HG02938 (cell line): Measurements from ENCODE around the gene C16orf92.
A peak's percentile ranks its signal among the peaks of the same experiment; 100 is the strongest.
"Not testable (repeated sequence)": the region's sequence is repeated elsewhere in the genome, so short reads cannot be mapped to it uniquely, and the experiment has no call there.

Experiments
- ATAC-seq: cut with Tn5 transposase; IDR thresholded peaks from one replicate; pipeline ENCODE4 v1.9.1; 2021; ENCODE audit warnings: mild to moderate bottlenecking, moderate library complexity; ENCODE audit not compliant: unreplicated experiment

Gene C16orf92

DNA sequence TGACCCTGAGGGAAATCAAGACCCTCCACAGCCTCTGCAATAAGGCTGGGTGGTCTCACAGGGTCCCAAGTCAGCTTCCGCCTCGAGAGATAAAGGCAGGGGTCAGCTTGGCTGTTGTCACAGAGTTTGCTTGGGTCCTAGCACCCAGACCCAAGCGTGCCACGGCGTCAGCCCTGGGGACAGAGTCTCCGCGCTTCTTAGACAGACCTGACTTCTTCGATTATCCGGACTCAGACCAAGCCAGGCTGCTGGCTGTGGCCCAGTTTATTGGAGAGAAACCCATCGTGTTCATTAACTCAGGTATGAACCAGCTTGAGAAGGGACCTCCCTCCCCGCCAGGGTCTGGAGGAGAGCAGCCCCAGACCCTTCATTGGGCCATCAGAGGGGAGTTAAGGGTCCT is 588 bp downstream of the C16orf92 start:
- ATAC-seq, result no peak

DNA sequence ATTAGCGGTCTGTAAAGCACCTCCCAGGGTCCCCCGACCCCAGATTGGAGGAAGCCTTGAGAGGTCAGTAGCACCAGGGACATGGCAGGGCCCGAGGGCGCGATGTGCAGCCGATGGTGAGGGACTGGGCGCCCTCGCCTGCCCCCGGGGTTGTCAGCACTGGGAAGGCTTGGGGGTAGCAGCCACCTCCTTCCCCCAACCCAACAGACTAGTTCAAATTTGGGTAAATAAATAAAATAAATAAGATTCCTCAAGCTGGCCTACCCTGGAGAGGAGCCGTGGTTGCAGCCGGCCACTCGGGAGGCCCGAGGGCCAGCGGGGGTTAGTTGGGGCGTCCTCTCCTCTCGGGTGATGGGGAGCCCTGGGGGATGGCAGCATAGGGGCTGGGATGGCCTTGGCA is 1.5 kb downstream of the C16orf92 start:
- ATAC-seq, result no peak

DNA sequence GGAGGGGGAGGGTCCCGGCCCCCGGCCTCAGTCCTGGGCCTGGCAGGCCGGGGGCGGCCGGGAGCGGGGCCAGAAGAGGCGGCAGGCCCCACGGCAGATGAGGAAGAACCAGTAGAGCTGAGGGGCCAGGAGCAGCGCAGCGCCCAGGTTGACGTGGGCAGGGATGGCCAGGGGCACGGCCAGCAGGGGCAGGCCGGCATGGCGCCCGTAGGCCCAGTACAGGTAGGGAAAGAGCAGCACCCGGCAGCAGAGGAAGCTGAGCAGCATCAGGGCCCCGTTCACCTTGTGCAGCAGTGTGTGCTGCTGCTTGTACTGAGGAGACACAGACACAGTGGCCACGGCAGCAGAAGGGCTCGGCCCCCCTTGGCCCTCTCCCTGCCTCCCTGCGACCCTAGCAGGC is 2.2 kb downstream of the C16orf92 start:
- ATAC-seq, result no peak

DNA sequence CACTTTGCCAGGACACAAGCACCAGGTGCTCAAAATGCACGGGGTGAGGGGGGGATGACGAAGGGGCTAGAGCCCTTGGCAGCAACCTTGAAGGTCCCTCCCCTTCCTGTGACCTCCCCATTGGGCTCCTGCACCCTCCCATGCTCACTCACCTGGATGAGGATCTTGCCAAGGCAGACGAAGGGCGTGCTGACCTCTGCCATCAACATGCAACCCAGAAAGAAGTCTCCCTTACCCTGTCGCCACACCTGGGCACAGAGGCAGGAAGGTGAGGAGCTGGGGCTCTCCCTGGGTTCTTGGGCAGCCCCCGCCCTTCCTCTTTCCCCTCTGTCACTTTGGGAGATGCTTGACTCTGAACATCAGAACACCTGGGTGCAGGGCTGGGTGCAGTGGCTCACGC is 2.6 kb downstream of the C16orf92 start:
- ATAC-seq, result no peak

DNA sequence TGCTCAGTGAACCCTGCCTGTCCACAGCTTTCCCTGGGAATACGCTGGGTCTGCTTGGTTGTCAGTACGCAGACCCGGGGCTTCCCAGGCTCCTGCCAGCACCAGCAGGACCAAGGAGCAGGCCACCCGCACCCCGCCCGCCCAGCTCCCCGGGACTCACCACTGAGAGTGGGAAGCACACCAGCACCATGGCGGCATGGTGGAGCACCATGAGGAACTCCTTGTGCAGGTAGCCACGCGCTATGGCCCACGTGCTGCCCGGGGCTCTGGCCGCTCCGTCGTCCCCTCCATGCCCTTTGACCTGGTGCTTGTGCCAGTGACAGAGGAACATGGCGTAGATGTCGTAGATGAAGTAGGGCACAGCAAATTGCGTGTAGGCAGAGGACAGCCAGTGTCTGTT is 3.5 kb downstream of the C16orf92 start:
- ATAC-seq, result no peak

DNA sequence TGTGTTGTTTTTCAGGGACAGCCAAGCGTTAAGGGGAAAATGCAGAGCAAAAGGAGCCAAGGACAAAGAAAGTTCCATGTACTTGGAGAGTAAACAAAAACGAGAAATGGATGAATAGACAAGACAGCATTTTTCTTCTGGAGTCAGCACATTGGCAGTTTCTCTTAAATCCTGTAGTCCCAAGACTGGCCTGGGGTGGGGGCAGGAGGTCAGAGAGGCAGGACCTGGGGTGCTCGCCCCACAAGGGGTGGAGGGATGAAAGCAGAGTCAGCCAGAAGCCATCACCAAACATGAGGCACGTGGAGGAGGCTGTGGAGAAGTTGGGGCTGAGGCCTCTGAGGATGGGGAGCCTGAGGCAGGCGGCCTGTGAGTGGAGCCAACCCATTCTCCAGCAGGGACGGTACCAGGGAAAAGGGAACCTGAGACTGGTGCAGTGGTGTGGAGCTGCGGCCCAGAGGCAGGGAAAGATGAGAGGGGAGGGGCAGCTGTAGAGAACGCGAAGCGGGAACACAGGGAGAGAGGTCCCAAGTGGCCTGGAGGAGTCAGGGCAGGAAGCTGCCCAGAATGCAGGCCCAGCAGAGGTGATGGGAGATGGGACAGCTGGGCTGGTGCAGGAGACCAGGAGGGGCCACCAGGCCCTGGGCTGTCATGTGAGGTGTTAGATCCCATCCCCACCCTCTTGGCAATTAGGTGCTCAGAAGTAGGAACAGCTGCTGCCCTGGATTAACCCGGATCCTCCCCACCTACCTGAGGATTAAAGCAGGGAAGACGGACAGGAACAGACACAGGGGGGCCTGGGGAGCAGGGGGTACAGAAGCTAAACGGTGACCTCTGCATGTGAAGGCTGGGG is 4.8 kb downstream of the C16orf92 start:
- ATAC-seq, result no peak

DNA sequence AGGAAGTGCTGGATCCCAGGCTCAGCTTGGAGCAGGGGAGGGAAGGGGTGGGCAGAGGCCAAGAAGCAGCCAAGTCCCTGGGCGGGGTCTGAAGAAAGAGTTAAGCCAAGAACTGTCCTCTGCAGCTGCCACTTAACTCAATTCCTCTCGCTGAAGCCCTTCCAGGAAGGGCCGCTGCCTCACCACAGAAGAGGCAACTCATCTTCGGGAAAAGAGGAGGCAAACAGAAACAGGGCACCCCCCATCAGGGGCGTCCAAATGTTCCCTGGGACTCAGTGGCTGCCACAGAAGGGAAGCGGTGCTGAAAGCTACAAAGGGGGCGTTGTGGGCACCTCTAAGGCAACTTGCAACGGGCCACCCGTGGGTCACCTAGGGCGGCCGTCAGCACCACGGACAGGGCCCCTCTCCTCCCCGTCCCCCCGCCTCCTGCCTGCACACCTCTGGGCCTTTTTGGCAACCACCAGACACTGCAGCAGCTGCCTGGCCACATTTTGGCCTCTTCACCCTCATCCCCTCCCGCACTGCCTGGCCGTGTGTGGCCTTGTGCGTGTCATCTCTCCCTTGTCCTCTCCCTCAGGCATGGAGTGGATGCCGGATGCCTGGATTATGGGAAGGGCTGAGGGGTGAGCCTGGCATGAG is 5.6 kb downstream of the C16orf92 start:
- no peak for ATAC-seq

DNA sequence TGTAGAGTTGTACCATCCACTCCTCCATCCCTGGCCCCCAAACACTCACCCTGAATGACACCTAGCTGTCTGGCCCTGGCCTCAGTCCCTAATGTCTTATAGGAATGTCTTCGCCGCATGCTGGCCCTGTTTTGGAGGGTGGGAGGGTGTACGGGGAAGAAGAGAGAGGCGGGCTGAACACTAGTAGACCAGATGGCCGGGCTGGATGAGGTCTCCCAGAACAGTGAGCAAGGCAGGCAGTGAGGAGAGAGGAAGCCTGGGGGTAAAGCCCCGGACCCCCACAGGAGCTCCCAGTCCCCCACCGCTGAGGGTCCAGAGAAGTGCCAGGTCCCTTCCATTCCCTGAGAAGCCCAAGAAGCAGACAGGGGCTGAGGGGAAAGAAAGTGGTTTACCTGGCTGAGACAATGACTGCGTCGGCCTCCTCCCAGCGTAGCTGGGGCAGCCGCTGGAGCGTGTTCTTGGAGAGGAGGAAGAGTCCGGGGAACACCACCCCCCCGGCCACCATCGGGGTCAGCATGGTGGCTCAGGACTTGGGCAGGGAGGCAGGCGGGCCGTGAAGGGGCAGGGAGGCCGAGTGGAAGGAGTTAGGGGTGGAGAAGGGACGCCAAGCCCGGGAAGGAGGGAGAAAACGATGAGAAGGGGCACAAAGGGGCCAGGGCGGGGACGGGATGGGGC is 7.2 kb downstream of the C16orf92 start:
- no peak for ATAC-seq

DNA sequence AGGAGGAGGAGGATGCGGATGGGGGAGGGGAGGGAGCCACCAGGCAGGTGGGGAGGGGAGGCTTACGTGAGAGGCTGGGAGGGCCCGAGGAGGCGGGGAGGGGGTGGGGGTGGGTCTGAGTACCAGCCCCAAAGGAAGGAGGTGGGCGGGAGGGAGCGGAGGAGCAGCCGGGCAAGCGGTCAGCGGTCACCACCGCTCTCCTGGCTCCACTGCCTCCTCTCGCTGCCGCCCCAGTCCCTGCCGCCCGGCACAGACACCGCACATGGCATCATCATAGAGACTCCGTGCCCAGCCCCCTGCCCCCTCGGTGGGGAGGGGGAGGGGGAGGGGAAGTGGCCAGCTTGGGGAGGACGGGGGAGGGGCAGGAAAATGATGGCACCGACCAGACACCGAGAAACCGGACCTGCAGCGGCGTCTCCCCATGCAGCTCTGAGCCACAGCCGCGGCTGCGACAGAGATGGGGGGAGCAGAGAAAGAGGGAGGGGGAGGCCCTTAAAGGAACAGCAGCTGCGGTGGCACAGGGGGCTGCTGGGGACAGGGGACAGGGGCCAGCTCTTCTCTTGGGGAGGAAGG is 7.9 kb downstream of the C16orf92 start, which contains the start of gene TLCD3B:
TLCD3B (minus strand) TSS at position 431 of the 573 bp plus-strand sequence. CDS start 744 bp downstream, outside the sequence.
- ATAC-seq, result no peak

DNA sequence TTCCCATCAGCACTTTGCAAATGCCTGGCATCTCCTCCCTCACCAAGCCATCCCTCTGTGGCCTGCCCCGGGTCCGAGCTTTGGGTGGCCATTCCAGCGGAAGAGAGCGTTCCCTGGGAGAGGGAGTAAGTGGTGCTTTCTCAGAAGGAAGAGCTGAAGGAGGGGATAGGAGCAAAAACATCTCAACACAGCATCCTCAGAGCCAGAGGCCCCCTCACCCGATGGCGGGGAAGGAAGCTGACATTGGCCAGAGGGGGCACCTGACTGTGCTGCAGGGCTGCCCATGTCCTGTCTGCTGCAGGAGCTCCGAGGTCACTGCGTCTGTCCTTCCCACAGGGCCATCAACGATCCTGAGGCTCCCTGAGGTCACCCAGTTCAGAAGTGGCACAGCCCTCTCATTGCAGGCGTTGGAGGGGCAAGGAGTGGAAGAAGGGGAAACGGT is 8.5 kb downstream of the C16orf92 start:
- ATAC-seq, result no peak

DNA sequence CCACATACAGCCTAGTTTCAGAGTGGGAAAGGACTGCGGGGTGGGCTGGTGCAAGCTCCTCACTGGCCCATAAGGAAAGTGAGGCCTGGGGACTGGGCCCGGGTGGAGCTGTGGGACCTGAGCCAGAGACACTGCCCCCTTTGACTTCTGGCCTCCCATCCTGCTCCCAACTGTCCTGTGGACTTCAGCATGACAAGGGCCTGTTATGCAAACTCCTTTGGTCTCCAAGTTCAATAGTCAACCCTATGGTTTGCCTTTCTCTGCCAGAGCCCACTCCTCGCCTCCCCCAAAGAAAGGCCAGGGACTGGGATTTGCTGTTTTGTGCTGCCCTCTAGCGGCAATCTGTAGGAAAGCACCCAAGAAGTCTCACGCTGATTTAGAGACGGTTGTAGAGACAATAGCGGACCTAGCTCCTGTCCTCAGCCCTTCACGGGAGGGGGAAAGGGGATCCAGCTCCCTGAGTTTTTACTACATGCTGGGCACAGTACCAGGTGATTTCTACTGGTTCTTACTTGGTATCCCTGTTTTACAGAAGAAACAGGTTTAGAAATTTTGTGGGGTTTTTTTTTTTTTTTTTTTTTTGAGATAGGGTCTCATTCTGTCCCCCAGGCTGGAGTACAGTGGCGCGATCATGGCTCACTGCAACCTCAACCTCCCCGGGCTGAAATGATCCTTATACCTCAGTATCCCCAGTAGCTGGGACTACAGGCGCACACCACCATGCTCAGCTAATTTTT is 9.3 kb downstream of the C16orf92 start:
- no peak for ATAC-seq

DNA sequence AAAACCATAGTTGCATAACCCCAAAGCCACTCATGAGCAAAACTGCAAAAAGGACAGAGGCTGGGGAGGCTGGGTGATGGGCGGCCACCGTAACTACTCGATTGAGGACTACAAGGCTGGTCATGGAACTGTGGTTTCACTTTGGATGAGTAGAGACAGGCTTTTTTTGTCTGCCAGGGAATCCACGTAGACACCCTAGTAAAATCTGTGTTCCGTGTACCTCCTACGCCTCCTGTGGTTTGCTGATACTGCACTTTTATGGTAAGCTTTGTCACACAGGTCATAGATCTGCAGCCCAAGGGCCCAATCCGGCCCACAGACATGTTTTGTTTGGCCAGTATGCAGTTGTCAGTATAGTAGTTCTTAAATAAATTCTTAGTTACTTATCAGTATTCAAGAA is 10.3 kb downstream of the C16orf92 start:
- no peak for ATAC-seq

DNA sequence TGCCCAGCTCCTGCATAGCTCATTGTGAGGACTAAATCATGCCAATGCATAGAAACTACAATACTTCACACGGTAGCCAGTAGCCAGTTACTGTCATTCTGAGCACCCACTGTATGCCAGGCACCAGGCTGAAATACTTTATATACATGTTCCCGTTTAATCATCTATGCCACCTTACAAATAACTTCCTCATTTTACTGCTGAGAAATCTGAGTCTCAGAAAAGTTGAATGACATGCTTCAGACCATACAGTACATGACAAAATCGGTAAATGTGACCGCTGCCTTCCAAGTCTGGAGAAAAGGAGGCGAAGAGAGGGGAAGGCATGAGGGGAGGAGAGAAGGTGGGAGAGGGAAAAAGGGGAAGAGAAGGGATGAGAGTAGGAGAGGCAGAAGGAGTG is 17.2 kb downstream of the C16orf92 start:
- ATAC-seq, result no peak

DNA sequence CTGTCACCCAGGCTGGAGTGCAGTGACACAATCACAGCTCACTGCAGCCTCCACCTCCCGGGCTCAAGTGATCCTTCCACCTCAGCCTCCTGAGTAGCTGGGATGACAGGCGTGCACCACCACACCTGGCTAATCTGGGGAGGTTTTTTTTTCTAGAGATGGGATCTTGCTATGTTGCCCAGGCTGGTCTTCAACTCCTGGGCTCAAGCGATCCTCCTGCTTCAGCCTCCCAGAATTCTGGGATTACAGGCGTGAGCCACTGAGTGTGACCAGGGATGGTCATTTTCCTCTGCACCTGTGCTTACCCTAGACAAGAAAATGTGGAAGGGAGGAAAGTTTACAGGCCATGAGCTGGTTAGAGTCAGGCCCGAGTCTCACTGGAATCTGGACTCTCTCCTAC is 17.7 kb downstream of the C16orf92 start:
- ATAC-seq, result not testable (repeated sequence)

DNA sequence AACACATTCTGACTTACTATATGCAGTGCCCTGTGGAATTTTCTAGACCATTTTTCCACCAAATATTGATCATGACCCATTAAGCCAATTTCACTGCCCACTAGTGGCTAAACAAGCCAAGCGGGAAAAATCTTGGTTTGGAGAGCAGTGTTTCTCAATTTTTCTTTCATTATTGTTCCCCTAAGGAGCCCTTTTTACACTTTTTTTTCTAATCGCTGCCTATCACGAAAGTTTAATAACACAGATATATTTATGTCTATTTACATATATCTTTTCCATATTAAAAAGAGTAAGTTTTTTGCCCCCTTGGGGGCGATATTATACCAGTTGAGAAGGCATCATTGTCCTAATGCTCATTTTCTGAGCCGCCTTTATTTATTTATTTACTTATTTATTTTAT is 18.8 kb downstream of the C16orf92 start:
- no peak for ATAC-seq

DNA sequence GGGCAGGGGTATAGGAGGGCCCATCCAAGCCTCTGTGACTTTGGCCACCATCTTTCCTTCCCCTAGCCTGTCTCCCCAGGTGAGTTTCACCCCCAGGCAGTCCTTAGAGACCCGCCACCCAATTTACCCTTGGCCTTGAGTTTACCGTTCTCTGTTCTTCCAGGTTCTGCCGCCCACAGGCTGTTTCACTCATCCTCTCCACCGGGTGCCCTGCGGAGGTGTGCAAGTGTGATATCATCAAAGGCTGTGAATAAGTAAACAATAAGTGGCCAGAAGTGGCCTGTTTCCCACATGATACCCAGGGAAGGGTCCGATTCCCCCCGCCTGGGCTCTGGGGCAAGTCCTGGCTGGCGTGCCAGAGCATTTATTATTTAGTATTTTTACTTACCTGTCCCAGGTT is 23.2 kb downstream of the C16orf92 start:
- ATAC-seq, result no peak

DNA sequence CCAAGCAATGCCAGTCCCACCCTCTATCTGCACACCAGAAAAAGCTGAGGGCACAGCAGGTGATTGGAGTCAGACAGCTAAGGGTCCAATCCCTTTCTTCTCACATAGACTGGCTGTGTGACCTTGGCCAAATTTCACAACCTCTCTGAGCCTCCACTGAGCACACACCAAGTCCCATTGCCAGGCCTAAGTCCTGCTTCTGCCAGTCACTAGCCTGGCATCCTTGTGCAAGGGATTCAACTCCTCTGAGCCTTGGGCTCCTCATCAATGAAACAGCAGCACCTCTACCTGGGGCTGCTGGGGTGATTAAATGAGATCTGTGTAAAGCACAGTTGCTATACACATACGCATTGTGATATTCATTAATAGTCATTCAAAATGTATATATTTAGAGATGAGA is 23.6 kb downstream of the C16orf92 start:
- no peak for ATAC-seq

DNA sequence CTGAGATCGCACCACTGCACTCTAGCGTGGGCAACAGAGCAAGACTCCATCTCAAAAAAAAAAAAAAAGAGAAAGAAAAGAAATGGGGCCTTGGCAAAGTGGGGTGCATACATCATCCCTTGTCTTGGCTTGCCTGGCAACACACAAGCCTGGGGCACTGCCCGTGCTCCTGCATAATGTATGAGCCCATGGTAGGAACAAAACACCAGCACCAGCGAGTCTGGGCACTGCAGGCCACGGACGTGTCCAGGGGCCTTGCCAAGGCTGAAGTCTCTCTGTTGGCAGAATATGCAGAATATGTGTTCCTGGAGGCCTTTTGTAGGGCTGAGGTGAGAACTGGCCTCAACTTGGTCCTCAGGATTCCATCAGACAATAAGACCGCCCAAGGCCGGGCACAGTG is 26.9 kb downstream of the C16orf92 start:
- no peak for ATAC-seq

DNA sequence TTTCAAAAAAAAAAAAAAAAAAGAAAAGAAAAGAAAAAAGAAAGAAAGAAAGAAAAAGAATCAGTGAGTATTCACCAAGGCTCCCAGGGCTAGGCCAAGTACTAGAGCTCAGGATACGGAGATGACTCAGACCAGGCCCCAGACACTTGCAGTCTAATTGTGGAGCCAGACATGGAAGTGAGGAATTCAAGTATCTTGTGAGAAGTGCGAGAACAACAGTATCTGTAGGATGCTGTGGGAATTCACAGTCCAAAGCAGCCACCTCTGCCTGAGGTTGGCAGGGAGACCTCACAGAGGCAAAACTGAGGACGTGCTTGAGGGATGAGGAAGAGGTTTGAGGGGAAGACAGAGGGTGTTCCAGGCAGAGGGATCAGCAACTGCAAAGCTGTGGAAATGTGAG is 28.5 kb downstream of the C16orf92 start:
- no peak for ATAC-seq

DNA sequence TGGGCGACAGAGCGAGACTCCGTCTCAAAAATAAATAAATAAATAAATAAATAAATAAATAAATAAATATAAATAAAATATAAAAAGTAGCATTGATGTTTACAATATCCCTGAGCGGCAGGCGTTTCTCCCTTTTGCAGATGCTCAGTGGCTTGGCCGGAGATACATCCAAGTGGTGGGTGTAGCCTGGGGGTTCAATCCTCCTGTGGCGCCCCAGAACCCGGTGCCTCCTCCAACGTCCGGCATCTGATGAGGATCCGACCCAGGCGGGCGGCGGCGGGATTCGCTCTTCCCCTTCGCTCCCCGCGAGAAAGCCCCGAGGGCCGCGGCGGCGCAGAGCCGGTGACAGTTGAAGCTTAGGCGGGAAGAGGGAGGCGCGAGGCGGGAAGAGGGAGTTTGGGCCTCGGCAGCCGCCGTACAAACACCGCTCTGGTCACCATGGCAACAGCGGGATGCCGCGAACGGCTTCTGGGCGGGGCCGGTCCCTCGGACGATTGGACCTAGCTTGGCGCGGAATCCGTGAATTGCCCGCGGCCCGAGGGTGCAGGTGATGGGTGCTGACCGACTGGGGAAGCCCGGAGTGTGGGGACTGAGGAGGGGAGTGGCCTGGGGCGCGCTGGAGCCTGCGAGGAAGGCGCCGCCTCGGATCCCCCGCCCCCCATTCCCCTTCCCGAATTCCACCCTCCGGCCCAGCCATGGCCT is 29.8 kb downstream of the C16orf92 start:
- peak; percentile 62 for ATAC-seq
